Measurements from ENCODE around the gene TMEM38B. TPM values are rescaled to one million over a fixed set of nuclear protein-coding genes. Genes with fewer than 3 reads are reported as not detected.

The TMEM38B gene
- total and polyA plus RNA-seq, 2 of the 8 experiments (the other 6 are each of a cell fraction or from before 2014, with no cell fraction given): 10.6 to 12.4 TPM

DNA sequence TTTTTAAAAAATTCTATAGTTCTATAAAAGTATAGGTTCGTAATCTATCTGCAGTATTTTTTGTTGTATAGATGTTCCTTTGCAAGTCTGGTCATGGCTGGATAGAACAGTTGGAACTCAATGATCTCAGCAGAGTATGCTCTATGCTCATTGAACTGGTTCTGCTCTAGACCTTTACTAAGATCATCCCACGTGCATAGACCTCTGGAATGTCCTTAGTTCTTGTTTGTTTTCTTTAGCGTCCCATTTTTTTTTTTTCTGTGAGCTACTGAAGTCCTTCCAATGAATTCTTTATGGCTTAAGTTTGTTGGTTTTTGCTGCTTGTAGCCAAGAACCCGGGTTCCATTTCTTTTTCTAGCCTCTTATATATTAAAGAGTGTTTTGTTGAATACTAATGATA lies 3.5 kb downstream of the TMEM38B start:
- Histone ChIP-seq H3K4ac (replicated peaks; ENCODE audit: insufficient read length, low read depth, low read length) (no peak overlapping the region), H3K4me1 (replicated peaks in 1 of 4; ENCODE audit: control insufficient read depth in 3 of 4, insufficient read depth in 4 of 4, low read length in 3 of 4) (peaks cover 2 to 5% (median 3%) of the 10 kb centered on the region in 4 experiments; a peak in 5 of 7 replicates), H4K91ac (replicated peaks; ENCODE audit: insufficient read length, low read length) (no peak overlapping the region), H3K27me3 (replicated peaks in 1 of 4; ENCODE audit: control insufficient read depth in 3 of 4, extremely low read depth in 1 of 4, insufficient read depth in 3 of 4, low read length in 3 of 4) (peaks cover 4 to 25% (median 19%) of the 10 kb centered on the region in 4 experiments; a peak in 6 of 7 replicates), H4K5ac (ENCODE audit: insufficient read length, low read depth, low read length) (no peak overlapping the region), H3K27ac (ENCODE audit: low read depth, low read length) (no peak overlapping the region), H3K4me3 (ENCODE audit: extremely low read depth in 1 of 4, insufficient read depth in 2 of 4, low read depth in 3 of 4, low read length in 4 of 4) (no peak overlapping the region), H3K23me2 (ENCODE audit: low read depth, low read length) (peaks cover 9% of the 10 kb centered on the region), H2BK12ac (ENCODE audit: low read depth, low read length) (no peak overlapping the region), H3K9ac (replicated peaks in 1 of 4; ENCODE audit: extremely low read depth in 1 of 4, low read depth in 3 of 4, low read length in 3 of 4) (no peak overlapping the region), H3K36me3 (ENCODE audit: control insufficient read depth in 2 of 4, insufficient read depth in 4 of 4, low read length in 3 of 4) (no peaks in the 10 kb centered on the region), H2AFZ (ENCODE audit: low read length) (no peak overlapping the region), H2BK5ac (ENCODE audit: low read depth, low read length) (no peak overlapping the region), H3K9me3 (ENCODE audit: insufficient read depth in 2 of 2, low read depth in 1 of 2, low read length in 1 of 2) (no peaks in the 10 kb centered on the region), H3K56ac (replicated peaks; ENCODE audit: insufficient read length, low read depth, low read length) (no peak overlapping the region), H2BK20ac (ENCODE audit: low read length) (no peak overlapping the region), H2BK120ac (replicated peaks; ENCODE audit: low read depth, low read length) (no peak overlapping the region), H3K14ac (ENCODE audit: insufficient read length) (no peak overlapping the region), H3K18ac (ENCODE audit: extremely low read depth, low read length) (no peak overlapping the region), H3K79me1 (ENCODE audit: low read depth, low read length) (no peaks in the 10 kb centered on the region), H3K23ac (ENCODE audit: insufficient read length) (no peak overlapping the region), H2AK5ac (ENCODE audit: low read depth, low read length) (no peak overlapping the region), H3K79me2 (ENCODE audit: control insufficient read depth in 1 of 2, insufficient read depth in 2 of 2, low read length in 2 of 2) (peaks cover 0 to 7% of the 10 kb centered on the region in 2 experiments; a peak in 1 of 4 replicates), H4K8ac (ENCODE audit: extremely low read depth, insufficient read depth, low read length) (no peak overlapping the region), H2BK15ac (ENCODE audit: low read length) (no peak overlapping the region), H3K4me2 (ENCODE audit: insufficient read depth in 1 of 2, low read depth in 2 of 2, low read length in 2 of 2) (no peak overlapping the region), H4K20me1 (replicated peaks in 1 of 2; ENCODE audit: control insufficient read depth in 1 of 2, insufficient read depth in 2 of 2, low read length in 2 of 2) (peaks cover 0 to 5% of the 10 kb centered on the region in 2 experiments)
- no peak for DNase-seq (ENCODE audit: low read depth in 1 of 2, low spot score in 2 of 2)
- FAIRE-seq: no peak
- POLR2A ChIA-PET (ENCODE audit: partially characterized antibody): no interaction called here
- WGBS, 2 experiments (ENCODE audit: extremely low coverage in 1 of 2, insufficient coverage in 1 of 2, insufficient read length in 1 of 2, insufficient replicate concordance in 2 of 2, low coverage in 1 of 2, low lambda C conversion rate in 2 of 2, missing lambda C conversion rate in 1 of 2): 90% methylated on average over 4 of the region's 4 CpGs; no CpG with 5 or more reads in 1 of the 2 experiments
- no peak for TF ChIP-seq RFX5 (IDR thresholded peaks at IDR 0.05; ENCODE audit: borderline replicate concordance, low read depth, low read length)
- TF ChIP-seq, protein P1, sequence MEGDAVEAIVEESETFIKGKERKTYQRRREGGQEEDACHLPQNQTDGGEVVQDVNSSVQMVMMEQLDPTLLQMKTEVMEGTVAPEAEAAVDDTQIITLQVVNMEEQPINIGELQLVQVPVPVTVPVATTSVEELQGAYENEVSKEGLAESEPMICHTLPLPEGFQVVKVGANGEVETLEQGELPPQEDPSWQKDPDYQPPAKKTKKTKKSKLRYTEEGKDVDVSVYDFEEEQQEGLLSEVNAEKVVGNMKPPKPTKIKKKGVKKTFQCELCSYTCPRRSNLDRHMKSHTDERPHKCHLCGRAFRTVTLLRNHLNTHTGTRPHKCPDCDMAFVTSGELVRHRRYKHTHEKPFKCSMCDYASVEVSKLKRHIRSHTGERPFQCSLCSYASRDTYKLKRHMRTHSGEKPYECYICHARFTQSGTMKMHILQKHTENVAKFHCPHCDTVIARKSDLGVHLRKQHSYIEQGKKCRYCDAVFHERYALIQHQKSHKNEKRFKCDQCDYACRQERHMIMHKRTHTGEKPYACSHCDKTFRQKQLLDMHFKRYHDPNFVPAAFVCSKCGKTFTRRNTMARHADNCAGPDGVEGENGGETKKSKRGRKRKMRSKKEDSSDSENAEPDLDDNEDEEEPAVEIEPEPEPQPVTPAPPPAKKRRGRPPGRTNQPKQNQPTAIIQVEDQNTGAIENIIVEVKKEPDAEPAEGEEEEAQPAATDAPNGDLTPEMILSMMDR (IDR thresholded peaks at IDR 0.05; ENCODE audit: control extremely low read depth in 1 of 3, insufficient read depth in 1 of 3, low read depth in 1 of 3, low read length in 3 of 3): no peak
- TF ChIP-seq, protein P2, sequence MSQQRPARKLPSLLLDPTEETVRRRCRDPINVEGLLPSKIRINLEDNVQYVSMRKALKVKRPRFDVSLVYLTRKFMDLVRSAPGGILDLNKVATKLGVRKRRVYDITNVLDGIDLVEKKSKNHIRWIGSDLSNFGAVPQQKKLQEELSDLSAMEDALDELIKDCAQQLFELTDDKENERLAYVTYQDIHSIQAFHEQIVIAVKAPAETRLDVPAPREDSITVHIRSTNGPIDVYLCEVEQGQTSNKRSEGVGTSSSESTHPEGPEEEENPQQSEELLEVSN (IDR thresholded peaks at IDR 0.05): no peak
- no peak for TF ChIP-seq RAD21 (IDR thresholded peaks at IDR 0.05 in 1 of 2, conservative IDR thresholded peaks at IDR 0.05 in 1 of 2; ENCODE audit: low read depth in 2 of 2, low read length in 2 of 2)
- no peak for TF ChIP-seq CHD1 (IDR thresholded peaks at IDR 0.05; ENCODE audit: low read depth, low read length)
- no peak for TF ChIP-seq PHF8 (conservative IDR thresholded peaks at IDR 0.05; ENCODE audit: low read depth, low read length)
- TF ChIP-seq, protein P3, sequence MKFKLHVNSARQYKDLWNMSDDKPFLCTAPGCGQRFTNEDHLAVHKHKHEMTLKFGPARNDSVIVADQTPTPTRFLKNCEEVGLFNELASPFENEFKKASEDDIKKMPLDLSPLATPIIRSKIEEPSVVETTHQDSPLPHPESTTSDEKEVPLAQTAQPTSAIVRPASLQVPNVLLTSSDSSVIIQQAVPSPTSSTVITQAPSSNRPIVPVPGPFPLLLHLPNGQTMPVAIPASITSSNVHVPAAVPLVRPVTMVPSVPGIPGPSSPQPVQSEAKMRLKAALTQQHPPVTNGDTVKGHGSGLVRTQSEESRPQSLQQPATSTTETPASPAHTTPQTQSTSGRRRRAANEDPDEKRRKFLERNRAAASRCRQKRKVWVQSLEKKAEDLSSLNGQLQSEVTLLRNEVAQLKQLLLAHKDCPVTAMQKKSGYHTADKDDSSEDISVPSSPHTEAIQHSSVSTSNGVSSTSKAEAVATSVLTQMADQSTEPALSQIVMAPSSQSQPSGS (IDR thresholded peaks at IDR 0.05; ENCODE audit: low read length): no peak
- CTCF ChIA-PET (ENCODE audit: partially characterized antibody): no interaction called here
